KMS-11 (cell line): ENCODE results near the gene CPSF3.

Source experiments
- H2AFZ ChIP-seq: fragments of 200-600 bp; sonication (generic); 2 replicates; pipeline ENCODE4 v1.6.1; 2016; ENCODE audit warnings: antibody characterized with exemption, mixed run types, low read depth
- H3K27ac ChIP-seq: fragments of 200-600 bp; sonication (generic); 2 replicates; pipeline ENCODE4 v1.6.1; 2016; ENCODE audit warnings: mild to moderate bottlenecking, mixed run types
- H3K27me3 ChIP-seq: fragments of 200-600 bp; sonication (generic); 2 replicates; pipeline ENCODE4 v1.6.1; 2017; ENCODE audit warnings: mild to moderate bottlenecking, low read depth, mixed run types, moderate library complexity; ENCODE audit not compliant: insufficient read depth
- H3K36me3 ChIP-seq: fragments of 200-600 bp; sonication (generic); 2 replicates; pipeline ENCODE4 v1.6.1; 2017; ENCODE audit warnings: mild to moderate bottlenecking, mixed run types; ENCODE audit not compliant: insufficient read depth
- H3K4me1 ChIP-seq: fragments of 200-600 bp; sonication (generic); 2 replicates; pipeline ENCODE4 v1.6.1; 2016; ENCODE audit warnings: mild to moderate bottlenecking, low read depth, mixed run types; ENCODE audit not compliant: poor library complexity, severe bottlenecking
- H3K4me2 ChIP-seq: fragments of 200-600 bp; sonication (generic); 2 replicates; pipeline ENCODE4 v1.7.0; 2016; ENCODE audit warnings: mild to moderate bottlenecking, mixed run types
- H3K4me3 ChIP-seq: fragments of 200-600 bp; sonication (generic); IDR thresholded peaks from 2 replicates; pipeline ENCODE4 v1.6.1; 2017; ENCODE audit warnings: low read depth, low read length, mixed read lengths; ENCODE audit not compliant: insufficient read depth
- H3K79me2 ChIP-seq: fragments of 200-600 bp; sonication (generic); 2 replicates; pipeline ENCODE4 v1.6.1; 2016; ENCODE audit warnings: low read depth, mixed run types; ENCODE audit not compliant: insufficient read depth
- H3K9ac ChIP-seq: fragments of 200-600 bp; sonication (generic); 2 replicates; pipeline ENCODE4 v1.6.1; 2016; ENCODE audit warnings: mild to moderate bottlenecking, mixed run types
- H4K20me1 ChIP-seq: fragments of 200-600 bp; sonication (generic); 2 replicates; pipeline ENCODE4 v1.6.1; 2016; ENCODE audit warnings: mild to moderate bottlenecking, mixed run types; ENCODE audit not compliant: insufficient read depth
- TF ChIP-seq, protein P1 (sequence below): fragments of 200-600 bp; sonication (generic); conservative IDR thresholded peaks from 2 replicates; pipeline ENCODE4 v1.6.1; 2017; ENCODE audit warnings: low read depth, mild to moderate bottlenecking, antibody characterized with exemption, low read length, moderate library complexity, mixed read lengths

CPSF3 gene

DNA sequence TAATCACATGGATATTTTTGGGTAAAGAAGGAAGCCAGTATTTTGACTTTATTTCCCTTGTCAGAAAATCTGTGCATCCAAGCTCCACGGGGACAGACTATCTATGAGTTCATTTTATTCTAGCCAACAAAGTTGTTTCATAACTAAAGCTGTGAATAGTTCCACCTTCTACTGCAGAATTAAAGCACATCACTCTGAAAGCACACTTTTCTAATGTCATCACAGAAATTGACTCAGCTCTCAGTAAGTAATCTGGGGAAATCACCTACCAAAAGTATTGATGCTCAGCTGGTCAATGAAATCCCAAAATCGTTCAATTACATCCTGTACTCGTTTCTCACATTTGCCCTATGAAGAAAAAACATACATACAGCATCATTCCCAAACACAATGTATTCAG, 70.0 kb downstream of the CPSF3 start:
- Histone ChIP-seq H3K79me2 (no peaks in the 10 kb centered on the region), H3K4me3 (no peak overlapping the region), H3K27me3 (no peaks in the 10 kb centered on the region), H3K36me3 (no peaks in the 10 kb centered on the region; the same call in 1 of the 2 replicates), H3K4me2 (no peak overlapping the region), H3K4me1 (no peaks in the 10 kb centered on the region), H2AFZ (no peak overlapping the region), H3K9ac (no peak overlapping the region), H4K20me1 (no peaks in the 10 kb centered on the region), H3K27ac (no peak overlapping the region)
- TF ChIP-seq, protein P1, sequence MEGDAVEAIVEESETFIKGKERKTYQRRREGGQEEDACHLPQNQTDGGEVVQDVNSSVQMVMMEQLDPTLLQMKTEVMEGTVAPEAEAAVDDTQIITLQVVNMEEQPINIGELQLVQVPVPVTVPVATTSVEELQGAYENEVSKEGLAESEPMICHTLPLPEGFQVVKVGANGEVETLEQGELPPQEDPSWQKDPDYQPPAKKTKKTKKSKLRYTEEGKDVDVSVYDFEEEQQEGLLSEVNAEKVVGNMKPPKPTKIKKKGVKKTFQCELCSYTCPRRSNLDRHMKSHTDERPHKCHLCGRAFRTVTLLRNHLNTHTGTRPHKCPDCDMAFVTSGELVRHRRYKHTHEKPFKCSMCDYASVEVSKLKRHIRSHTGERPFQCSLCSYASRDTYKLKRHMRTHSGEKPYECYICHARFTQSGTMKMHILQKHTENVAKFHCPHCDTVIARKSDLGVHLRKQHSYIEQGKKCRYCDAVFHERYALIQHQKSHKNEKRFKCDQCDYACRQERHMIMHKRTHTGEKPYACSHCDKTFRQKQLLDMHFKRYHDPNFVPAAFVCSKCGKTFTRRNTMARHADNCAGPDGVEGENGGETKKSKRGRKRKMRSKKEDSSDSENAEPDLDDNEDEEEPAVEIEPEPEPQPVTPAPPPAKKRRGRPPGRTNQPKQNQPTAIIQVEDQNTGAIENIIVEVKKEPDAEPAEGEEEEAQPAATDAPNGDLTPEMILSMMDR, result no peak

DNA sequence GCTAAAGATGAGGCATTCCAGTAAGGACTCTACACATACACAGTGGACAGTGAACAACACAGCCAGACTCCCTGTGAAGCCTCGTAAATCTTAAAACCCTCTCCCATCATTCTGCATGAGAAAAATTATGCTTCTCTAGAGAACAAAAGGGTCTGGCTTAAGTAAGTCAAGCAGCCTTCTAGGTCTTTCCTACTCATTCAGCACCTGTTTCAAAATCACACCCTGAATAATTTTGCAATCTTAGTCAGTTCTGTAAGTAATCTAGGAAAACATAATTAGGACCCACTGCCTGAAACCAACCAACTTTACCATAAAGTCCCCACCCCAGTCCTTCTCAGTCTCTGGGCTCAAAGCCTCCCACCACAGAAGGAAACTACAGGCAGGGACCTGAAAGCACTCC, 70.6 kb downstream of the CPSF3 start:
- no peak overlapping the region for H3K4me3 ChIP-seq
- H4K20me1 ChIP-seq, result no peaks in the 10 kb centered on the region
- H3K4me2 ChIP-seq, result no peak overlapping the region
- no peak overlapping the region for H3K9ac ChIP-seq
- no peaks in the 10 kb centered on the region for H3K27me3 ChIP-seq
- TF ChIP-seq, protein P1, result no peak
- no peak overlapping the region for H2AFZ ChIP-seq
- no peaks in the 10 kb centered on the region for H3K79me2 ChIP-seq
- H3K36me3 ChIP-seq, result no peaks in the 10 kb centered on the region; the same call in 1 of the 2 replicates
- no peak overlapping the region for H3K27ac ChIP-seq
- no peaks in the 10 kb centered on the region for H3K4me1 ChIP-seq

DNA sequence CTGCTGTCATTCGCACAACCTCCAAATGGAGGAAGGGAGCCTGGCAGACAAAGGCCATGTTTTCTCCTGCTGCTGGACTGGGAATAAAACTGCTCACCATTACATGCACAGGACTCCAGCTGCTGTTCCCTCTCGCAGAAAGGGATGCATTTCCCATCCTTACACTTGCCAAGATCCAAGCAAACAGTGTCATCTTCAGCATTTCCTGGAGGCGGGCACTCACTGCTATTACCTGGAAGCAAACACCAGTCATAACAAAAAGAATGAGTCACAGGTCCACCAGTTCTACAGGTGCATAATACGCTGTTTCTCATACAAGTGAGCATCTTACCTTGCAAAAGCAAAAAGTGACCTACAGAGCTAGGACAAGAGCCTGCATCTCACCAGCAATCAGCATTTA, 73.6 kb downstream of the CPSF3 start:
- Histone ChIP-seq H2AFZ (no peak overlapping the region), H3K4me3 (no peak overlapping the region), H3K9ac (no peak overlapping the region), H3K27ac (no peak overlapping the region), H3K36me3 (no peaks in the 10 kb centered on the region), H4K20me1 (no peaks in the 10 kb centered on the region), H3K4me2 (no peak overlapping the region), H3K79me2 (no peaks in the 10 kb centered on the region), H3K27me3 (no peaks in the 10 kb centered on the region), H3K4me1 (no peaks in the 10 kb centered on the region)
- TF ChIP-seq, protein P1, result no peak

DNA sequence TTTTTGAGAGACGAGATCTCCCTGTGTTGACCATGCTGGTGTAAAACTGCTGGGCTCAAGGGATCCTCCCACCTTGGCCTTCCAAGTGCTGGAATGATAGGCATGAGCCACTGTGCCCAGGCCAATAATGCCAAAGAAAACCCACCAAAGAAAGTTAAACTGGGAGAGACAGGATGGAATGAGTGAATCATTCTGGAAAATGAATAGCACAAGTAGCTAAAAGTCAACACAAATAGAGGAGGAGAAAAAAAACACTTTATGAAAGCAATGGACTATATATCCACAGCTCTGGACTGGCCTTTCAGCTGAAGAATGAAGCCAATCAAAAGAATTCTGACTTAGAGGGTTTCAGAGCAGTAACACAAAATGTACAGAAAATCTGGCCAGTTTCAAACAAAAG, 74.8 kb downstream of the CPSF3 start:
- Histone ChIP-seq H3K36me3 (no peaks in the 10 kb centered on the region), H4K20me1 (no peaks in the 10 kb centered on the region), H3K9ac (no peak overlapping the region), H3K4me1 (no peaks in the 10 kb centered on the region), H3K4me3 (no peak overlapping the region), H2AFZ (no peak overlapping the region), H3K4me2 (no peak overlapping the region), H3K27ac (no peak overlapping the region), H3K79me2 (no peaks in the 10 kb centered on the region), H3K27me3 (no peaks in the 10 kb centered on the region)
- TF ChIP-seq, protein P1, result no peak
